GM23248 (cell line): ENCODE data around the gene PGS1.

Source experiments
- EZH2 ChIP-seq: fragments of 200-600 bp; sonication (generic); IDR thresholded peaks from 2 replicates; pipeline ENCODE4 v1.6.1; 2018; ENCODE audit warnings: antibody characterized with exemption, mild to moderate bottlenecking; ENCODE audit not compliant: insufficient read depth, poor library complexity, severe bottlenecking
- EZH2phosphoT487 ChIP-seq: fragments of 200-600 bp; sonication (generic); IDR thresholded peaks from 2 replicates; pipeline ENCODE4 v1.6.1; 2018; ENCODE audit warnings: antibody characterized with exemption, moderate library complexity, mild to moderate bottlenecking, low read depth; ENCODE audit not compliant: insufficient read depth

- TF ChIP-seq EZH2phosphoT487: no peak
- TF ChIP-seq EZH2: no peak
These were observed 93.2 kb downstream of the PGS1 start for GRCh38 chr17:78471635-78472034.
